GM23338 (cell line): ENCODE results near the gene HES7. TPM values are rescaled to one million over a fixed set of nuclear protein-coding genes. Genes with fewer than 3 reads are reported as not detected.
A peak's percentile ranks its signal among the peaks of the same experiment; 100 is the strongest.

ENCODE experiments used
- ATAC-seq: fragments of 200-7000 bp; cut with Tn5 transposase; 3 replicates; pipeline ENCODE4 v1.9.1; 2020
- DNase-seq: peaks from one replicate; pipeline ENCODE4 v3.0.0-alpha.2; 2015; ENCODE audit warnings: low spot score
- H2AFZ ChIP-seq: fragments of 200-600 bp; sonication (generic); 2 replicates; pipeline ENCODE4 v1.8.0; 2016; ENCODE audit warnings: antibody characterized with exemption, mild to moderate bottlenecking, moderate library complexity
- H3F3A ChIP-seq: fragments of 200-600 bp; sonication (generic); replicated peaks from 2 replicates; pipeline ENCODE4 v1.8.0; 2017; ENCODE audit warnings: antibody characterized with exemption, mixed run types, low read depth
- H3K27ac ChIP-seq: fragments of 200-600 bp; sonication (generic); 2 replicates; pipeline ENCODE4 v1.6.1; 2016; ENCODE audit warnings: low read depth
- H3K27me3 ChIP-seq: fragments of 200-600 bp; sonication (generic); 2 replicates; pipeline ENCODE4 v1.8.0; 2016; ENCODE audit warnings: mild to moderate bottlenecking, mixed run types, moderate library complexity; ENCODE audit not compliant: insufficient read depth
- H3K36me3 ChIP-seq: fragments of 200-600 bp; sonication (generic); 2 replicates; pipeline ENCODE4 v1.8.0; 2016; ENCODE audit warnings: mild to moderate bottlenecking; ENCODE audit not compliant: insufficient read depth
- H3K4me1 ChIP-seq: fragments of 200-600 bp; sonication (generic); 2 replicates; pipeline ENCODE4 v1.8.0; 2016; ENCODE audit warnings: mild to moderate bottlenecking, moderate library complexity; ENCODE audit not compliant: insufficient read depth
- H3K4me2 ChIP-seq: fragments of 200-600 bp; sonication (generic); 2 replicates; pipeline ENCODE4 v1.7.1; 2017; ENCODE audit warnings: mixed run types
- H3K4me3 ChIP-seq: fragments of 200-600 bp; sonication (generic); 2 replicates; pipeline ENCODE4 v1.6.1; 2016; ENCODE audit warnings: mixed run types
- H3K79me2 ChIP-seq: fragments of 200-600 bp; sonication (generic); replicated peaks from 2 replicates; pipeline ENCODE4 v1.8.0; 2017; ENCODE audit warnings: mild to moderate bottlenecking; ENCODE audit not compliant: insufficient read depth
- H3K9me2 ChIP-seq: fragments of 200-600 bp; sonication (generic); 2 replicates; pipeline ENCODE4 v1.8.0; 2017; ENCODE audit not compliant: insufficient read depth
- H4K20me1 ChIP-seq: fragments of 200-600 bp; sonication (generic); replicated peaks from 2 replicates; pipeline ENCODE4 v1.8.0; 2017; ENCODE audit warnings: mild to moderate bottlenecking; ENCODE audit not compliant: insufficient read depth
- H3K27ac Mint-ChIP-seq: 2 replicates; pipeline ENCODE4 v1.8.0; 2020; ENCODE audit warnings: inconsistent platforms, mild to moderate bottlenecking, moderate library complexity, mixed read lengths
- H3K27me3 Mint-ChIP-seq: 3 replicates; pipeline ENCODE4 v1.8.0; 2022; ENCODE audit warnings: low read depth, mild to moderate bottlenecking, moderate library complexity, mixed read lengths, inconsistent platforms; ENCODE audit not compliant: insufficient read depth, poor library complexity
- H3K36me3 Mint-ChIP-seq: 3 replicates; pipeline ENCODE4 v1.8.0; 2021; ENCODE audit warnings: low read depth, mild to moderate bottlenecking, inconsistent platforms, moderate library complexity, mixed read lengths
- H3K4me1 Mint-ChIP-seq: 3 replicates; pipeline ENCODE4 v1.8.0; 2020; ENCODE audit warnings: mild to moderate bottlenecking, inconsistent platforms, mixed read lengths
- H3K4me3 Mint-ChIP-seq: 3 replicates; pipeline ENCODE4 v1.8.0; 2021; ENCODE audit warnings: moderate library complexity, mild to moderate bottlenecking, inconsistent platforms, mixed read lengths
- H3K9me3 Mint-ChIP-seq: 3 replicates; pipeline ENCODE4 v1.8.0; 2020; ENCODE audit warnings: moderate library complexity, mild to moderate bottlenecking, inconsistent platforms, mixed read lengths
- CREB1 ChIP-seq: fragments of 250-450 bp; sonication (Bioruptor Pico); IDR thresholded peaks from 2 replicates; pipeline ENCODE4 v1.5.0; 2020; ENCODE audit warnings: low read depth, mild to moderate bottlenecking, moderate library complexity
- CTCF ChIP-seq, 2 experiments: fragments of 200-600 bp in 1 of 2; sonication (generic) in 1 of 2; conservative IDR thresholded peaks; 2 replicates each; pipeline versions ENCODE4 v1.5.1 to v1.6.1; 2016 to 2017; ENCODE audit warnings: antibody characterized with exemption in 2 of 2, low read depth in 2 of 2, mild to moderate bottlenecking in 2 of 2, moderate library complexity in 1 of 2
- ETS1 ChIP-seq: IDR thresholded peaks from 2 replicates; pipeline ENCODE4 v1.6.1; 2016; ENCODE audit warnings: antibody characterized with exemption
- JUNB ChIP-seq: IDR thresholded peaks from one replicate; pipeline ENCODE4 v1.6.1; 2016; ENCODE audit warnings: antibody characterized with exemption; ENCODE audit not compliant: unreplicated experiment
- POLR2AphosphoS5 ChIP-seq: IDR thresholded peaks from 2 replicates; pipeline ENCODE4 v1.6.1; 2016; ENCODE audit warnings: antibody characterized with exemption, low read depth
- ZNF331 ChIP-seq: fragments of 250-450 bp; sonication (Bioruptor Pico); IDR thresholded peaks from 2 replicates; pipeline ENCODE4 v1.5.0; 2020; ENCODE audit warnings: low read depth, mild to moderate bottlenecking, moderate library complexity
- ZNF462 ChIP-seq: fragments of 250-450 bp; sonication (Bioruptor Pico); IDR thresholded peaks from 2 replicates; pipeline ENCODE4 v1.5.0; 2020; ENCODE audit warnings: mild to moderate bottlenecking, moderate library complexity
- polyA plus RNA-seq: library from polyadenylated mRNA; unstranded; fragments of >200 nt; fragmentation: Nextera tagmentation; extraction: Ambion mirVana; gene quantifications from 2 replicates; pipeline ENCODE4 v1.2.1, GENCODE V29; 2016
- total RNA-seq: library from RNA; depleted of rRNA; stranded (reverse); fragments of >200 nt; shearing (Covaris generic); gene quantifications from 2 replicates; pipeline ENCODE4 v1.2.3, GENCODE V29; 2014
- TF ChIP-seq, protein P1 (sequence below): IDR thresholded peaks from one replicate; pipeline ENCODE4 v1.6.1; 2018; ENCODE audit warnings: antibody characterized with exemption; ENCODE audit not compliant: unreplicated experiment

Gene HES7
- total and polyA plus RNA-seq, 2 experiments from 2014 or later, result 0.14 TPM; not detected in 1

GRCh38 chr17:8095361-8095760 lies 28.5 kb downstream of the HES7 start:
- Histone ChIP-seq H3K4me2 (no peak overlapping the region), H3K9me2 (no peaks in the 10 kb centered on the region), H3K79me2 (no peaks in the 10 kb centered on the region), H2AFZ (no peak overlapping the region), H4K20me1 (no peaks in the 10 kb centered on the region), H3K27me3 (no peaks in the 10 kb centered on the region), H3K36me3 (no peaks in the 10 kb centered on the region), H3K27ac (no peak overlapping the region), H3K4me1 (no peaks in the 10 kb centered on the region), H3F3A (no peaks in the 10 kb centered on the region), H3K4me3 (no peak overlapping the region)
- Mint-ChIP-seq H3K36me3 (no peaks in the 10 kb centered on the region), H3K9me3 (no peaks in the 10 kb centered on the region), H3K27ac (no peak overlapping the region), H3K4me3 (no peak overlapping the region), H3K4me1 (peaks cover 10% of the 10 kb centered on the region), H3K27me3 (peaks cover 5% of the 10 kb centered on the region)
- ATAC-seq, result no peak
- DNase-seq, result no peak
- peak in 1 of 2 experiments; percentile 20; a peak in 2 of 4 replicates for TF ChIP-seq CTCF (conservative IDR thresholded peaks at IDR 0.05; ENCODE audit: low read depth in 2 of 2)
- TF ChIP-seq ETS1, result no peak

- no peak overlapping the region for H2AFZ ChIP-seq
- no peaks in the 10 kb centered on the region for H3K4me1 ChIP-seq
- H4K20me1 ChIP-seq, result no peaks in the 10 kb centered on the region
- H3K4me2 ChIP-seq, result no peak overlapping the region
- no peaks in the 10 kb centered on the region for H3K36me3 ChIP-seq
- no peaks in the 10 kb centered on the region for H3K9me2 ChIP-seq
- H3K27ac ChIP-seq, result no peak overlapping the region
- peaks cover 16% of the 10 kb centered on the region for H3K27me3 Mint-ChIP-seq
- H3K4me3 ChIP-seq, result no peak overlapping the region
- no peak overlapping the region for H3K4me3 Mint-ChIP-seq
- no peaks in the 10 kb centered on the region for H3K79me2 ChIP-seq
- ATAC-seq (no peak), DNase-seq (no peak)
- no peaks in the 10 kb centered on the region for H3F3A ChIP-seq
- peaks cover 14% of the 10 kb centered on the region for H3K4me1 Mint-ChIP-seq
- H3K27me3 ChIP-seq, result 0 out of 2 replicates have a peak, but pooled peaks cover 5% of the 10 kb centered on the region
- H3K27ac Mint-ChIP-seq, result no peak overlapping the region
- no peaks in the 10 kb centered on the region for H3K9me3 Mint-ChIP-seq
- no peaks in the 10 kb centered on the region for H3K36me3 Mint-ChIP-seq
- TF ChIP-seq JUNB (no peak), CREB1 (CRISPR knock-in tag) (no peak), ZNF331 (no peak), POLR2AphosphoS5 (no peak), ZNF462 (CRISPR knock-in tag) (no peak)
- TF ChIP-seq, protein P1, sequence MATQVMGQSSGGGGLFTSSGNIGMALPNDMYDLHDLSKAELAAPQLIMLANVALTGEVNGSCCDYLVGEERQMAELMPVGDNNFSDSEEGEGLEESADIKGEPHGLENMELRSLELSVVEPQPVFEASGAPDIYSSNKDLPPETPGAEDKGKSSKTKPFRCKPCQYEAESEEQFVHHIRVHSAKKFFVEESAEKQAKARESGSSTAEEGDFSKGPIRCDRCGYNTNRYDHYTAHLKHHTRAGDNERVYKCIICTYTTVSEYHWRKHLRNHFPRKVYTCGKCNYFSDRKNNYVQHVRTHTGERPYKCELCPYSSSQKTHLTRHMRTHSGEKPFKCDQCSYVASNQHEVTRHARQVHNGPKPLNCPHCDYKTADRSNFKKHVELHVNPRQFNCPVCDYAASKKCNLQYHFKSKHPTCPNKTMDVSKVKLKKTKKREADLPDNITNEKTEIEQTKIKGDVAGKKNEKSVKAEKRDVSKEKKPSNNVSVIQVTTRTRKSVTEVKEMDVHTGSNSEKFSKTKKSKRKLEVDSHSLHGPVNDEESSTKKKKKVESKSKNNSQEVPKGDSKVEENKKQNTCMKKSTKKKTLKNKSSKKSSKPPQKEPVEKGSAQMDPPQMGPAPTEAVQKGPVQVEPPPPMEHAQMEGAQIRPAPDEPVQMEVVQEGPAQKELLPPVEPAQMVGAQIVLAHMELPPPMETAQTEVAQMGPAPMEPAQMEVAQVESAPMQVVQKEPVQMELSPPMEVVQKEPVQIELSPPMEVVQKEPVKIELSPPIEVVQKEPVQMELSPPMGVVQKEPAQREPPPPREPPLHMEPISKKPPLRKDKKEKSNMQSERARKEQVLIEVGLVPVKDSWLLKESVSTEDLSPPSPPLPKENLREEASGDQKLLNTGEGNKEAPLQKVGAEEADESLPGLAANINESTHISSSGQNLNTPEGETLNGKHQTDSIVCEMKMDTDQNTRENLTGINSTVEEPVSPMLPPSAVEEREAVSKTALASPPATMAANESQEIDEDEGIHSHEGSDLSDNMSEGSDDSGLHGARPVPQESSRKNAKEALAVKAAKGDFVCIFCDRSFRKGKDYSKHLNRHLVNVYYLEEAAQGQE, result no peak
These were observed 32.7 kb downstream of the HES7 start for GRCh38 chr17:8091033-8091687.
